ENCODE results near the gene VWA1. TPM values are rescaled to one million over a fixed set of nuclear protein-coding genes. Genes with fewer than 3 reads are reported as not detected.

The VWA1 gene
- total RNA-seq, 1 experiment from 2014 or later = 35.5 TPM

- no peaks in the 10 kb centered on the region for H3K4me1 Mint-ChIP-seq
- CTCF ChIA-PET = no interaction called here
- ATAC-seq (no peak), DNase-seq (ENCODE audit: low spot score) (no peak)
- POLR2A ChIA-PET = no interaction called here
- no peaks in the 10 kb centered on the region for H3K27me3 Mint-ChIP-seq (ENCODE audit: low read depth)
- peaks cover 7% of the 10 kb centered on the region; the same call in 1 of the 2 replicates for H3K9me3 Mint-ChIP-seq
- H3K36me3 Mint-ChIP-seq = peaks cover 44% of the 10 kb centered on the region
- no peak overlapping the region for H3K27ac Mint-ChIP-seq
- no peak overlapping the region for H3K4me3 Mint-ChIP-seq
- TF ChIP-seq NFE2L1 (CRISPR knock-in tag; IDR thresholded peaks at IDR 0.05) (no peak), USF1 (CRISPR knock-in tag; IDR thresholded peaks at IDR 0.05) (no peak), ELF4 (CRISPR knock-in tag; IDR thresholded peaks at IDR 0.05; ENCODE audit: low read depth) (no peak), SP1 (CRISPR knock-in tag; conservative IDR thresholded peaks at IDR 0.05) (no peak), E2F4 (CRISPR knock-in tag; IDR thresholded peaks at IDR 0.05; ENCODE audit: borderline replicate concordance, low read depth) (no peak), ZNF232 (CRISPR knock-in tag; IDR thresholded peaks at IDR 0.05) (no peak), ARID4B (CRISPR knock-in tag; IDR thresholded peaks at IDR 0.05; ENCODE audit: borderline replicate concordance) (no peak), ZMAT4 (CRISPR knock-in tag; IDR thresholded peaks at IDR 0.05) (no peak), CDX4 (CRISPR knock-in tag; IDR thresholded peaks at IDR 0.05; ENCODE audit: borderline replicate concordance) (no peak), GABPB1 (CRISPR knock-in tag; IDR thresholded peaks at IDR 0.05) (no peak), NR1H2 (CRISPR knock-in tag; IDR thresholded peaks at IDR 0.05) (no peak), FOXP1 (CRISPR knock-in tag; IDR thresholded peaks at IDR 0.05; ENCODE audit: borderline replicate concordance) (no peak), ZSCAN18 (CRISPR knock-in tag; IDR thresholded peaks at IDR 0.05) (no peak), SOX15 (CRISPR knock-in tag; IDR thresholded peaks at IDR 0.05) (no peak), ETV6 (CRISPR knock-in tag; IDR thresholded peaks at IDR 0.05) (no peak), ZNF317 (CRISPR knock-in tag; IDR thresholded peaks at IDR 0.05; ENCODE audit: borderline replicate concordance, low read depth) (no peak), ZNF396 (CRISPR knock-in tag; IDR thresholded peaks at IDR 0.05; ENCODE audit: borderline replicate concordance) (no peak), E2F5 (CRISPR knock-in tag; IDR thresholded peaks at IDR 0.05) (no peak), IRF1 (CRISPR knock-in tag; IDR thresholded peaks at IDR 0.05) (no peak)
Observed at GRCh38 chr1:1487701-1488100, 52.2 kb downstream of the VWA1 start.
